H9 (cell line): ENCODE data around the gene CACNA2D3. TPM values are rescaled to one million over a fixed set of nuclear protein-coding genes. Genes with fewer than 3 reads are reported as not detected.

Source experiments
- DNase-seq: peaks from one replicate; pipeline ENCODE4 v3.0.0-alpha.2; 2017
- H2AFZ ChIP-seq: one replicate; pipeline ENCODE4 v1.6.1; 2013; ENCODE audit warnings: mild to moderate bottlenecking, low read length, control low read depth, moderate library complexity
- H2AK5ac ChIP-seq: 2 replicates; pipeline ENCODE4 v1.6.1; 2013; ENCODE audit warnings: low read length, control low read depth, mixed read lengths; ENCODE audit not compliant: insufficient read length
- H2BK120ac ChIP-seq: one replicate; pipeline ENCODE4 v1.6.1; 2013; ENCODE audit warnings: low read depth, mild to moderate bottlenecking, low read length, control low read depth, inconsistent platforms; ENCODE audit not compliant: poor library complexity, severe bottlenecking
- H2BK12ac ChIP-seq: 2 replicates; pipeline ENCODE4 v1.6.1; 2013; ENCODE audit warnings: low read length, control low read depth, mixed read lengths, low read depth; ENCODE audit not compliant: insufficient read length
- H2BK15ac ChIP-seq: 2 replicates; pipeline ENCODE4 v1.6.1; 2013; ENCODE audit warnings: low read depth, low read length, control low read depth
- H2BK20ac ChIP-seq: one replicate; pipeline ENCODE4 v1.6.1; 2013; ENCODE audit warnings: low read depth, mild to moderate bottlenecking, low read length, control low read depth, inconsistent platforms; ENCODE audit not compliant: poor library complexity, severe bottlenecking
- H2BK5ac ChIP-seq: 2 replicates; pipeline ENCODE4 v1.6.1; 2013; ENCODE audit warnings: low read length, control low read depth, mixed read lengths; ENCODE audit not compliant: insufficient read length
- H3K14ac ChIP-seq: 2 replicates; pipeline ENCODE4 v1.6.1; 2013; ENCODE audit warnings: low read length, control low read depth; ENCODE audit not compliant: insufficient read depth
- H3K18ac ChIP-seq: 2 replicates; pipeline ENCODE4 v1.6.1; 2013; ENCODE audit warnings: low read depth, mild to moderate bottlenecking, mixed read lengths, low read length, control low read depth; ENCODE audit not compliant: insufficient read length
- H3K23ac ChIP-seq: 2 replicates; pipeline ENCODE4 v1.6.1; 2013; ENCODE audit warnings: low read length, control low read depth, mixed read lengths, low read depth; ENCODE audit not compliant: insufficient read length
- H3K23me2 ChIP-seq: 2 replicates; pipeline ENCODE4 v1.6.1; 2013; ENCODE audit warnings: low read depth, mild to moderate bottlenecking, mixed read lengths, low read length, control low read depth; ENCODE audit not compliant: insufficient read length, poor library complexity, severe bottlenecking
- H3K27ac ChIP-seq: 2 replicates; pipeline ENCODE4 v1.5.1; 2013; ENCODE audit warnings: low read length, control low read depth, mixed read lengths, low read depth; ENCODE audit not compliant: insufficient read length
- H3K27me3 ChIP-seq: 2 replicates; pipeline ENCODE4 v1.6.1; 2013; ENCODE audit warnings: low read length, control low read depth, inconsistent platforms; ENCODE audit not compliant: insufficient read depth
- H3K4ac ChIP-seq: 2 replicates; pipeline ENCODE4 v1.6.1; 2013; ENCODE audit warnings: low read depth, mild to moderate bottlenecking, control low read depth, inconsistent platforms, low read length, moderate library complexity
- H3K4me1 ChIP-seq: 2 replicates; pipeline ENCODE4 v1.6.1; 2013; ENCODE audit warnings: low read length, control low read depth, inconsistent platforms; ENCODE audit not compliant: insufficient read depth
- H3K4me2 ChIP-seq: 2 replicates; pipeline ENCODE4 v1.6.1; 2013; ENCODE audit warnings: low read length, control low read depth, mixed read lengths; ENCODE audit not compliant: insufficient read length, insufficient read depth
- H3K56ac ChIP-seq: 2 replicates; pipeline ENCODE4 v1.6.1; 2013; ENCODE audit warnings: low read depth, mild to moderate bottlenecking, mixed read lengths, low read length, control low read depth; ENCODE audit not compliant: insufficient read length
- H3K79me1 ChIP-seq: 2 replicates; pipeline ENCODE4 v1.6.1; 2013; ENCODE audit warnings: low read depth, mild to moderate bottlenecking, moderate library complexity, low read length, control low read depth, inconsistent platforms; ENCODE audit not compliant: insufficient read depth, poor library complexity, severe bottlenecking
- H3K79me2 ChIP-seq: 2 replicates; pipeline ENCODE4 v1.6.1; 2013; ENCODE audit warnings: low read length, control low read depth, inconsistent platforms; ENCODE audit not compliant: insufficient read depth
- H3K9ac ChIP-seq: 2 replicates; pipeline ENCODE4 v1.6.1; 2013; ENCODE audit warnings: low read length, control low read depth, mixed read lengths; ENCODE audit not compliant: insufficient read length; ENCODE audit errors: extremely low read depth
- H3K9me3 ChIP-seq: one replicate; pipeline ENCODE4 v1.6.1; 2013; ENCODE audit warnings: low read depth, low read length, inconsistent platforms; ENCODE audit not compliant: control insufficient read depth
- H3T11ph ChIP-seq: one replicate; pipeline ENCODE4 v1.6.1; 2013; ENCODE audit warnings: mild to moderate bottlenecking, low read length, control low read depth, inconsistent platforms
- H4K20me1 ChIP-seq: one replicate; pipeline ENCODE4 v1.6.1; 2013; ENCODE audit not compliant: control insufficient read depth, insufficient read length, insufficient read depth
- H4K5ac ChIP-seq: 2 replicates; pipeline ENCODE4 v1.6.1; 2013; ENCODE audit warnings: low read depth, mild to moderate bottlenecking, mixed read lengths, low read length, control low read depth; ENCODE audit not compliant: insufficient read length
- H4K8ac ChIP-seq: replicated peaks from 2 replicates; pipeline ENCODE4 v1.6.1; 2013; ENCODE audit warnings: low read length, control low read depth, mixed read lengths, low read depth; ENCODE audit not compliant: insufficient read length
- H4K91ac ChIP-seq: 2 replicates; pipeline ENCODE4 v1.6.1; 2013; ENCODE audit warnings: low read depth, mild to moderate bottlenecking, moderate library complexity, mixed read lengths, low read length, control low read depth; ENCODE audit not compliant: insufficient read length
- H3K27ac Mint-ChIP-seq, 3 experiments: 2 replicates in 2 of 3; 3 replicates in 1 of 3; pipeline ENCODE4 v1.8.0; 2020 to 2021; ENCODE audit warnings: mixed read lengths in 3 of 3, mild to moderate bottlenecking in 1 of 3, moderate library complexity in 1 of 3
- H3K27me3 Mint-ChIP-seq: 2 replicates; pipeline ENCODE4 v1.8.0; 2021; ENCODE audit warnings: low read depth, mild to moderate bottlenecking, moderate library complexity, mixed read lengths
- H3K36me3 Mint-ChIP-seq, 3 experiments: 2 replicates in 2 of 3; 3 replicates in 1 of 3; pipeline ENCODE4 v1.8.0; 2020 to 2021; ENCODE audit warnings: low read depth in 3 of 3, mixed read lengths in 3 of 3; ENCODE audit not compliant: insufficient read depth in 1 of 3
- H3K4me1 Mint-ChIP-seq, 2 experiments: 2 replicates each; pipeline ENCODE4 v1.8.0; 2020; ENCODE audit warnings: mixed read lengths in 2 of 2
- H3K4me3 Mint-ChIP-seq, 2 experiments: 2 replicates in 1 of 2; 3 replicates in 1 of 2; pipeline ENCODE4 v1.8.0; 2020 to 2021; ENCODE audit warnings: mild to moderate bottlenecking in 2 of 2, mixed read lengths in 2 of 2, moderate library complexity in 1 of 2
- H3K9me3 Mint-ChIP-seq, 2 experiments: 2 replicates in 1 of 2; 3 replicates in 1 of 2; pipeline ENCODE4 v1.8.0; 2020; ENCODE audit warnings: mild to moderate bottlenecking in 2 of 2, mixed read lengths in 2 of 2, moderate library complexity in 1 of 2
- CTCF ChIP-seq: fragments of 200-600 bp; sonication (generic); conservative IDR thresholded peaks from 3 replicates; pipeline ENCODE4 v1.8.0; 2021; ENCODE audit warnings: antibody characterized with exemption, mild to moderate bottlenecking
- whole genome bisulfite sequencing: extraction: QIAGEN DNeasy Blood & Tissue Kit; methylation state at CpG from one replicate; pipeline ENCODE4 v1.1.7; 2013; ENCODE audit warnings: missing lambda C conversion rate, low lambda C conversion rate, mixed read lengths; ENCODE audit not compliant: insufficient read length; ENCODE audit errors: extremely low coverage; 5-methylcytosine and 5-hydroxymethylcytosine counted together
- total RNA-seq: library from RNA; stranded (reverse); gene quantifications from 2 replicates; pipeline ENCODE4 v1.2.1, GENCODE V29; 2021

Gene CACNA2D3
- total RNA-seq, 1 experiment from 2014 or later: 3.2 TPM

GRCh38 chr3:55014906-55015305 lies 892.6 kb downstream of the CACNA2D3 start:
- Histone ChIP-seq H3K79me1 (no peaks in the 10 kb centered on the region), H2AFZ (no peak overlapping the region), H3K23me2 (no peaks in the 10 kb centered on the region), H2AK5ac (no peak overlapping the region), H3K23ac (no peak overlapping the region), H4K91ac (no peak overlapping the region), H4K8ac (no peak overlapping the region), H3K4me1 (no peaks in the 10 kb centered on the region; the same call in 1 of the 2 replicates), H4K20me1 (no peaks in the 10 kb centered on the region), H2BK120ac (no peak overlapping the region), H3K18ac (no peak overlapping the region), H3K56ac (no peak overlapping the region), H2BK5ac (no peak overlapping the region), H2BK20ac (no peak overlapping the region), H3K27ac (no peak overlapping the region), H3K4ac (no peak overlapping the region), H3K4me2 (no peak overlapping the region), H2BK15ac (no peak overlapping the region), H2BK12ac (no peak overlapping the region), H3K9ac (no peak overlapping the region), H3T11ph (no peak overlapping the region), H3K14ac (no peak overlapping the region), H4K5ac (no peak overlapping the region), H3K9me3 (no peaks in the 10 kb centered on the region), H3K79me2 (no peaks in the 10 kb centered on the region), H3K27me3 (no peaks in the 10 kb centered on the region)
- no peak overlapping the region for H3K27ac Mint-ChIP-seq
- TF ChIP-seq CTCF: no peak
- peaks cover 32% of the 10 kb centered on the region in 2 experiments for H3K4me1 Mint-ChIP-seq
- no peak for DNase-seq
- H3K36me3 Mint-ChIP-seq: no peaks in the 10 kb centered on the region; a peak in 1 of 7 replicates
- no peaks in the 10 kb centered on the region for H3K27me3 Mint-ChIP-seq
- H3K4me3 Mint-ChIP-seq: no peak overlapping the region
- WGBS: no CpG with 5 or more reads among the region's 5 CpGs
- no peaks in the 10 kb centered on the region for H3K9me3 Mint-ChIP-seq
